AG04450 (cell line): ENCODE data around the gene MIB1. TPM values are rescaled to one million over a fixed set of nuclear protein-coding genes. Genes with fewer than 3 reads are reported as not detected.
"Not testable (repeated sequence)": the region's sequence is repeated elsewhere in the genome, so short reads cannot be mapped to it uniquely, and the experiment has no call there.

Source experiments
- CTCF ChIA-PET: fragments of 300-600, 350-600 bp; formaldehyde crosslinking; extraction: SDS; loops from one replicate; lab custom pipeline; 2022; ENCODE audit warnings: antibody characterized with exemption, inconsistent platforms; lab: Charles Lee
- POLR2A ChIA-PET: fragments of 350-600 bp; formaldehyde crosslinking; extraction: SDS; loops from one replicate; lab custom pipeline; 2021; ENCODE audit warnings: antibody characterized with exemption, inconsistent platforms; lab: Yijun Ruan, JAX
- DNase-seq: peaks from one replicate; pipeline ENCODE4 v3.0.0-alpha.2; 2011; ENCODE audit warnings: low read depth, low spot score
- H3K27ac ChIP-seq: one replicate; pipeline ENCODE4 v1.5.1; 2012; ENCODE audit warnings: low read depth, low read length, control low read depth
- H3K27me3 ChIP-seq: one replicate; pipeline ENCODE4 v1.6.0; 2012; ENCODE audit warnings: low read length; ENCODE audit not compliant: control insufficient read depth, insufficient read depth
- H3K4me3 ChIP-seq: 2 replicates; pipeline ENCODE4 v1.5.1; 2011; ENCODE audit warnings: mild to moderate bottlenecking, low read depth, low read length, control low read depth
- H3K9me3 ChIP-seq: 2 replicates; pipeline ENCODE4 v1.5.1; 2012; ENCODE audit warnings: low read length; ENCODE audit not compliant: control insufficient read depth, insufficient read depth
- CTCF ChIP-seq: IDR thresholded peaks from 2 replicates; pipeline ENCODE4 v1.5.1; 2011; ENCODE audit warnings: low read depth, low read length, control low read depth, inconsistent platforms
- polyA plus RNA-seq: library from polyadenylated mRNA; depleted of rRNA; stranded (reverse); fragments of >200 nt; gene quantifications from 2 replicates; pipeline ENCODE4 v1.2.3, GENCODE V29; 2011

The MIB1 gene
- polyA plus RNA-seq, 1 experiment, result 25.3 TPM

GRCh38 chr18:21702602-21703001, 38.0 kb upstream of the MIB1 start:
- Histone ChIP-seq H3K4me3 (no peak overlapping the region), H3K27ac (no peak overlapping the region), H3K27me3 (no peaks in the 10 kb centered on the region), H3K9me3 (peaks cover 2% of the 10 kb centered on the region; the same call in 1 of the 2 replicates)
- ChIA-PET POLR2A (no interaction called here), CTCF (interaction anchor here (0.7 kb wide), 1 partner anchor 24 kb away, joined by 3 read pairs; no protein-coding TSS in a partner anchor)
- DNase-seq, result no peak
- no peak for TF ChIP-seq CTCF

GRCh38 chr18:21703241-21703820, 37.3 kb upstream of the MIB1 start:
- peak overlapping the region; percentile 85 for H3K4me3 ChIP-seq
- CTCF ChIA-PET, result interaction anchor here (0.7 kb wide), 1 partner anchor 24 kb away, joined by 3 read pairs; no protein-coding TSS in a partner anchor
- no peak for TF ChIP-seq CTCF
- no peak for DNase-seq
- H3K27me3 ChIP-seq, result no peaks in the 10 kb centered on the region
- H3K9me3 ChIP-seq, result peaks cover 2% of the 10 kb centered on the region; the same call in 1 of the 2 replicates
- H3K27ac ChIP-seq, result peak overlapping the region; percentile 25
- POLR2A ChIA-PET, result interaction anchor here (2.0 kb wide), 1 partner anchor 37 kb away, joined by 15 read pairs; the partner anchor contains the start of gene MIB1

- Histone ChIP-seq H3K9me3 (peaks cover 2% of the 10 kb centered on the region; the same call in 1 of the 2 replicates), H3K27ac (peak within 1 kb of the TSS; percentile 39), H3K4me3 (peak within 1 kb of the TSS; percentile 85), H3K27me3 (no peaks in the 10 kb centered on the region)
- ChIA-PET POLR2A (interaction anchor here (0.6 to 2.0 kb wide), 5 partner anchors 15 to 37 kb away, joined by 3 to 15 read pairs (median 3); partner anchors contain the start of gene MIB1), CTCF (interaction anchor here (1.3 to 1.6 kb wide), 2 partner anchors 26 to 104 kb away, joined by 3 to 6 read pairs; partner anchors contain the start of gene ESCO1)
- TF ChIP-seq CTCF, result peak; percentile 45
- DNase-seq, result peak; percentile 62
These were observed 35.8 kb upstream of the MIB1 start, which contains the start of gene ABHD3 for GRCh38 chr18:21704603-21705364. ABHD3 (minus strand) TSS chr18:21704774; CDS start chr18:21704665, 109 bp downstream.

- no peak for TF ChIP-seq CTCF
- CTCF ChIA-PET, result no interaction called here
These were observed 34.2 kb upstream of the MIB1 start for GRCh38 chr18:21706386-21706865.

GRCh38 chr18:21707130-21707529, 33.5 kb upstream of the MIB1 start:
- H3K4me3 ChIP-seq, DNase-seq, H3K27ac ChIP-seq, H3K27me3 ChIP-seq, H3K9me3 ChIP-seq, POLR2A ChIA-PET: not testable (repeated sequence)
- CTCF ChIA-PET, result interaction anchor here (0.6 kb wide), 1 partner anchor 39 kb away, joined by 5 read pairs; no protein-coding TSS in a partner anchor

More at GRCh38 chr18:21706386-21706865, 34.2 kb upstream of the MIB1 start:
- H3K27me3 ChIP-seq, result no peaks in the 10 kb centered on the region
- H3K9me3 ChIP-seq, result peaks cover 2% of the 10 kb centered on the region; the same call in 1 of the 2 replicates
- DNase-seq, result no peak
- POLR2A ChIA-PET, result no interaction called here
- no peak overlapping the region for H3K27ac ChIP-seq
- no peak overlapping the region for H3K4me3 ChIP-seq
